Measurements from ENCODE around the gene PLPP6.

- TF ChIP-seq CTCF (optimal IDR thresholded peaks at IDR 0.05 in 1 of 3, IDR thresholded peaks at IDR 0.05 in 1 of 3, conservative IDR thresholded peaks at IDR 0.05 in 1 of 3; ENCODE audit: extremely low read depth in 1 of 3, insufficient read depth in 2 of 3, low read length in 3 of 3), result no peak
- TF ChIP-seq EZH2 (IDR thresholded peaks at IDR 0.05; ENCODE audit: low read length), result no peak
Observed at GRCh38 chr9:4630836-4631235, 31.3 kb upstream of the PLPP6 start.

Measured in keratinocyte (primary cell).